Peyer's patch (tissue), 4 donors: Measurements from ENCODE around the gene HSPBP1. TPM values are rescaled to one million over a fixed set of nuclear protein-coding genes. Genes with fewer than 3 reads are reported as not detected.

Experiments
- DNase-seq, 3 donors: peaks; one replicate each; pipeline ENCODE4 v3.0.0-alpha.2; 2017 to 2019
- H3K27ac ChIP-seq, 4 donors: fragments of 200-600 bp; sonication (generic); one replicate each; pipeline ENCODE4 v1.5.1; 2016 to 2019
- H3K27me3 ChIP-seq, 2 donors: fragments of 200-600 bp; sonication (generic); one replicate each; pipeline ENCODE4 v1.5.1; 2019
- H3K36me3 ChIP-seq, 3 donors: fragments of 200-600 bp; sonication (generic); one replicate each; pipeline ENCODE4 v1.5.1; 2016 to 2019
- H3K4me1 ChIP-seq, 4 donors: fragments of 200-600 bp; sonication (generic); one replicate each; pipeline ENCODE4 v1.5.1; 2016 to 2019
- H3K4me3 ChIP-seq, 4 donors: fragments of 200-600 bp; sonication (generic); 1 replicate in 3 of 4; 2 replicates in 1 of 4; pipeline ENCODE4 v1.5.1; 2016 to 2019; ENCODE audit warnings: mild to moderate bottlenecking in 1 of 4
- H3K9me3 ChIP-seq, 4 donors: fragments of 200-600 bp; sonication (generic); one replicate each; pipeline ENCODE4 v1.5.1; 2016 to 2019; ENCODE audit warnings: mild to moderate bottlenecking in 1 of 4
- POLR2A ChIP-seq, 2 donors: fragments of 450-650 bp; IDR thresholded peaks; one replicate each; pipeline ENCODE4 v1.5.1; 2017; ENCODE audit warnings: antibody characterized with exemption in 2 of 2, mild to moderate bottlenecking in 2 of 2, moderate library complexity in 2 of 2
- total RNA-seq, 4 donors: library from RNA; depleted of rRNA; stranded (reverse); fragments of >200 nt; gene quantifications; one replicate each; pipeline ENCODE4 v1.1.0, GENCODE V29; 2016
- TF ChIP-seq, protein P1 (sequence below), 6 experiments: fragments of 450-650 bp in 4 of 6; fragments of 200-600 bp in 2 of 6; sonication (generic) in 1 of 6; IDR thresholded peaks; one replicate each; pipeline ENCODE4 v1.5.1; 2017 to 2019; ENCODE audit warnings: antibody characterized with exemption in 6 of 6, mild to moderate bottlenecking in 3 of 6, moderate library complexity in 1 of 6

HSPBP1 gene
- total RNA-seq, 4 donors from 2014 or later: 14.4 to 38.0 (median 25.6) TPM

DNA sequence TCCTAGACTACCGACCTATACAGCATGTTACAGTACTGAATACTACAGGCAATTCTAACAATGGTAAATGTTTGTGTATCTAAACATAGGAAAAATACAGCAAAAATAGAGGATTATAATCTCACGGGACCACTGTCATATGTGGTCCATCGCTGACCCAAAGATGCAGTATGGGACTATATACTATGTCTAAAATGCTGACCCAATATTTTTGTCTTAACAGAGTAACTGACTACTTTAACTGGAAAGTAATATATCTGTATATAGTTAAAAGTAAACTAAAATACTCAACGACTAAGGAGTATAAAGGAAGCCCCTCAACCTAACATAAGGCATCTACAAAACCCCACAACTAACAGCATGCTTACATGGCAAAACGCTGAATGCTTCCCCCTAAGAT is 46.9 kb downstream of the HSPBP1 start:
- no peak for TF ChIP-seq POLR2A (IDR thresholded peaks at IDR 0.05)
- TF ChIP-seq, protein P1, sequence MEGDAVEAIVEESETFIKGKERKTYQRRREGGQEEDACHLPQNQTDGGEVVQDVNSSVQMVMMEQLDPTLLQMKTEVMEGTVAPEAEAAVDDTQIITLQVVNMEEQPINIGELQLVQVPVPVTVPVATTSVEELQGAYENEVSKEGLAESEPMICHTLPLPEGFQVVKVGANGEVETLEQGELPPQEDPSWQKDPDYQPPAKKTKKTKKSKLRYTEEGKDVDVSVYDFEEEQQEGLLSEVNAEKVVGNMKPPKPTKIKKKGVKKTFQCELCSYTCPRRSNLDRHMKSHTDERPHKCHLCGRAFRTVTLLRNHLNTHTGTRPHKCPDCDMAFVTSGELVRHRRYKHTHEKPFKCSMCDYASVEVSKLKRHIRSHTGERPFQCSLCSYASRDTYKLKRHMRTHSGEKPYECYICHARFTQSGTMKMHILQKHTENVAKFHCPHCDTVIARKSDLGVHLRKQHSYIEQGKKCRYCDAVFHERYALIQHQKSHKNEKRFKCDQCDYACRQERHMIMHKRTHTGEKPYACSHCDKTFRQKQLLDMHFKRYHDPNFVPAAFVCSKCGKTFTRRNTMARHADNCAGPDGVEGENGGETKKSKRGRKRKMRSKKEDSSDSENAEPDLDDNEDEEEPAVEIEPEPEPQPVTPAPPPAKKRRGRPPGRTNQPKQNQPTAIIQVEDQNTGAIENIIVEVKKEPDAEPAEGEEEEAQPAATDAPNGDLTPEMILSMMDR (IDR thresholded peaks at IDR 0.05): no peak
- Histone ChIP-seq H3K4me1 (peaks cover 0 to 19% (median 1%) of the 10 kb centered on the region in 4 donors), H3K4me3 (no peak overlapping the region), H3K36me3 (peaks cover 0 to 89% (median 0%) of the 10 kb centered on the region in 3 donors), H3K27me3 (no peaks in the 10 kb centered on the region), H3K27ac (no peak overlapping the region), H3K9me3 (no peaks in the 10 kb centered on the region)
- no peak for DNase-seq

DNA sequence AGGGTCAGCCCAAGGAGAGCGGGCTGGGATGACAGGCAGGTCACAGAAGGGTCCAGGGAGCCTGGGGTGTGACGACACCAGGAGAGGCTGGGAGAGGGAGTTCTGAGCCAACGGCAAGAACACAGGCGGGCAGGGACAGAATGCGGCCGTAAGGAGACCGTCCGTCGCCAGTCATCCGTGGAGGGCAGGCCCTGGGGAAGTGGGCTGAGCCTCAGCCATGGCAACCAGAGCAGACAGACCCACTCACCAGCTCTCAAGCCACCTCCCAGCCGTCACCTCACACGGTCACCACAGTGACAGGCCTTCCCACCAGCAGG is 47.7 kb downstream of the HSPBP1 start:
- H3K4me1 ChIP-seq: peaks cover 0 to 22% (median 1%) of the 10 kb centered on the region in 4 donors
- peaks cover 0 to 89% (median 0%) of the 10 kb centered on the region in 3 donors for H3K36me3 ChIP-seq
- H3K4me3 ChIP-seq: no peak overlapping the region
- H3K27ac ChIP-seq: no peak overlapping the region
- no peaks in the 10 kb centered on the region for H3K9me3 ChIP-seq
- TF ChIP-seq, protein P1 (IDR thresholded peaks at IDR 0.05): no peak
- no peak for TF ChIP-seq POLR2A (IDR thresholded peaks at IDR 0.05)
- no peaks in the 10 kb centered on the region for H3K27me3 ChIP-seq
- DNase-seq: no peak

DNA sequence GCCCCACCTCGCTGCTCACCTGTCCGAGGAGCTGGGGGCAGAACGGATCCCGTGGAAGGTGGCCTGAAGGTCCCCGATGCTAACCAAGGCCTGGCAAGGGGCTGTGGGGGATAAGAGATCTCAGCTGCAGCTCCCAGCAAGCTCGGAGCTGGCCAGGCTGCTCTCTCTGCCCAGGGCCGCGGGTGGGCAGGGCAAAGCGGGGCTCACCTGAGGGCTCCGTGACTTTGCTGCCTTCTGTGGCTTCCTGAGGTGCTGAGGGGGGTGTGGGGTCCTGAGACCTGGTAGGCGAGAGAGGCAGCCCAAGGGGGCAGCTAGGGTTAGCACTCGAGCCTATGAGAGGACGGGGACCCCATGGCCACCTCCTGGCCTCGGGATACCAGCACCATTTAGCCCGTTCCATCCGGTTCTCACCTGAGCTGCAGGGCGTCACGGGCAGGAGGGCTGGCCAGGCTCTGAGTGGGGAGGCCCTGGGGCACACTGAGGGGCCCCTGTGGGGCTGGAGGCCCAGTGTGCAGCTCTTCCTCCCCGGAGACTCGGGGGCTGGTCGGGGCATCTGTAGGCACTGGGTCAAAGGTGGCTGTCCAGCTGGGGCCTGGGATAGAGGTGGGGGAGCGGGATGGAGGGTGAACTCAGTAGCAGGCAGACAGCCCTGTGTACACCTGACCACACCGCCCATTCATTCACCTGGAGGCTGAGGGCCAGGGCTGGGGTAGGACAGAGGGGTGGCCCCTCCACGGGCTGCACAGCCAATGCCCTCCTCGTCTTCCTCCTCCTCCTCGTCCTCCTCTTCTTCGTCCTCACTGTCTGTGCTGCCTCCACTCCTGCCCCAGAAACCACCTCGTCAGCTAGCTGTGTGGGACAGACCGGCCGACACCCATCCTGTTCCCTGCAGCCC is 48.3 kb downstream of the HSPBP1 start:
- H3K27ac ChIP-seq: no peak overlapping the region
- H3K27me3 ChIP-seq: no peaks in the 10 kb centered on the region
- H3K4me3 ChIP-seq: no peak overlapping the region
- H3K36me3 ChIP-seq: peaks cover 0 to 89% (median 0%) of the 10 kb centered on the region in 3 donors
- H3K4me1 ChIP-seq: peaks cover 0 to 22% (median 1%) of the 10 kb centered on the region in 4 donors
- no peak for DNase-seq
- no peak for TF ChIP-seq POLR2A (IDR thresholded peaks at IDR 0.05)
- TF ChIP-seq, protein P1 (IDR thresholded peaks at IDR 0.05): no peak
- H3K9me3 ChIP-seq: no peaks in the 10 kb centered on the region

DNA sequence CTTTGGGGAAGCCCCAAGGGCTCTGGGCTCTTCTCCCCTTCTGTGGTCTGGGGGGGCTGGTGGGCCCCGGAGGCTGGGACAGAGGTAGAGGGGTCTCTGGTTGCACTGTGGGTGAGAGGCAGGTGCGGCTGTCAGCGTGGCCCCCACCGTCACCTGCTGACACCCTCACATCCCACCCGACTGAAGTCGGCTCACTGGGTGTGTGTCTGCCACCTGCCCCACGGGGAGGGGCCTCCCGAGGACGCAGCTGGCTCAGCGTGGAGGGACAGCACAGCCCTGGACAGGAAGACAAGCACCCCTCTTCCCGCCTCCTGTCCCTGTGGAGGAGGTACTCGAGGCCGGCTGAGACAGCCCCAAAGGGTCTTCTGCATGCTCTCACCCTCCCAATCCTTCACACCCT is 49.1 kb downstream of the HSPBP1 start:
- TF ChIP-seq, protein P1 (IDR thresholded peaks at IDR 0.05): no peak
- no peak for TF ChIP-seq POLR2A (IDR thresholded peaks at IDR 0.05)
- H3K9me3 ChIP-seq: no peaks in the 10 kb centered on the region
- H3K27ac ChIP-seq: no peak overlapping the region
- no peak overlapping the region for H3K4me3 ChIP-seq
- peaks cover 0 to 22% (median 1%) of the 10 kb centered on the region in 4 donors for H3K4me1 ChIP-seq
- no peaks in the 10 kb centered on the region for H3K27me3 ChIP-seq
- H3K36me3 ChIP-seq: peaks cover 0 to 89% (median 0%) of the 10 kb centered on the region in 3 donors
- no peak for DNase-seq

DNA sequence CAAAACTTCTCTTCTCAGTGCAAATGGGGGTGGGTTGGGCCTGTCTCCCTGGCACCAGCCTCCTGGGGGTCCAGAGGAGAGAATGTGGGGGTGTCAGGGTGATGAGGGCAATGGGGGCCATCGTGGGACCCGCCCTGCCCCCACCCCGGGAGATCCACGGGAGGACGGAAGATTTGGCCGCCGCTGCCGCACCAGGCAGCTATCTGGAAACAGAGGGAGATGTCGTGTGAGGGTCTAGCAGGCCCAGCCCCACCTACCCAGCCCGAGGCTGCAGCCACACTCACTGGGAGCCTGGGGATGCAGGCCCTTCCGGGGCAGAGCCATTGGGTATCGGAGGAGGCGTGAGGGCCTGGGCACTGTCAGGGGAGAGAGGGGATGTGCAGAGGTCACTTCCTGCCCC is 49.6 kb downstream of the HSPBP1 start:
- H3K36me3 ChIP-seq: peaks cover 0 to 87% (median 0%) of the 10 kb centered on the region in 3 donors
- TF ChIP-seq, protein P1 (IDR thresholded peaks at IDR 0.05): no peak
- no peak for TF ChIP-seq POLR2A (IDR thresholded peaks at IDR 0.05)
- no peak for DNase-seq
- no peak overlapping the region for H3K27ac ChIP-seq
- H3K27me3 ChIP-seq: no peaks in the 10 kb centered on the region
- H3K4me3 ChIP-seq: no peak overlapping the region
- H3K9me3 ChIP-seq: no peaks in the 10 kb centered on the region
- H3K4me1 ChIP-seq: peaks cover 0 to 22% (median 1%) of the 10 kb centered on the region in 4 donors
